DMS 273 (cell line): ENCODE data around the gene GLG1.
"Not testable (repeated sequence)": the region's sequence is repeated elsewhere in the genome, so short reads cannot be mapped to it uniquely, and the experiment has no call there.

ENCODE experiments used
- DNase-seq: peaks from one replicate; lab custom pipeline; 2025; ENCODE audit not compliant: unreplicated experiment; lab: John Stamatoyannopoulos, UW

Gene GLG1

GRCh38 chr16:74606521-74607309, at the start of gene GLG1:
Gene GLG1, minus strand, starts transcription at chr16:74607114. Its CDS starts 20 bp downstream, at chr16:74607094.
- peak; percentile 98 for DNase-seq

- DNase-seq, result no peak
These were observed 47.7 kb upstream of the GLG1 start for GRCh38 chr16:74654536-74655050.

- DNase-seq, result not testable (repeated sequence)
These were observed 46.0 kb upstream of the GLG1 start for GRCh38 chr16:74652883-74653282.

GRCh38 chr16:74652249-74652648, 45.3 kb upstream of the GLG1 start:
- DNase-seq, result no peak

GRCh38 chr16:74651841-74652240, 44.9 kb upstream of the GLG1 start:
- no peak for DNase-seq

- DNase-seq, result peak; percentile 34
These were observed 44.2 kb upstream of the GLG1 start for GRCh38 chr16:74650966-74651567.

- no peak for DNase-seq
These were observed 43.1 kb upstream of the GLG1 start for GRCh38 chr16:74649839-74650504.

- no peak for DNase-seq
These were observed 35.1 kb upstream of the GLG1 start for GRCh38 chr16:74641969-74642368.

- DNase-seq, result no peak
These were observed 31.0 kb upstream of the GLG1 start for GRCh38 chr16:74637742-74638453.

- no peak for DNase-seq
These were observed 28.4 kb upstream of the GLG1 start for GRCh38 chr16:74635303-74635702.

- DNase-seq, result no peak
These were observed 26.8 kb upstream of the GLG1 start for GRCh38 chr16:74633686-74634085.

GRCh38 chr16:74627506-74628220, 20.7 kb upstream of the GLG1 start:
- DNase-seq, result peak; percentile 53

- no peak for DNase-seq
These were observed 20.0 kb upstream of the GLG1 start for GRCh38 chr16:74626741-74627416.

GRCh38 chr16:74625500-74626350, 18.8 kb upstream of the GLG1 start:
- no peak for DNase-seq

GRCh38 chr16:74623839-74624235, 16.9 kb upstream of the GLG1 start:
- DNase-seq, result no peak

- DNase-seq, result peak; percentile 71
These were observed 16.4 kb upstream of the GLG1 start for GRCh38 chr16:74623214-74623838.

- DNase-seq, result no peak
These were observed 15.1 kb upstream of the GLG1 start for GRCh38 chr16:74622005-74622404.

- DNase-seq, result no peak
These were observed 10.4 kb upstream of the GLG1 start for GRCh38 chr16:74617206-74617788.
